NCI-H1105 (cell line): ENCODE measurements around the gene GPR176.

ENCODE experiments used
- DNase-seq: peaks from one replicate; lab custom pipeline; 2025; lab: John Stamatoyannopoulos, UW

The GPR176 gene

GRCh38 chr15:39804026-39804425 lies 116.0 kb downstream of the GPR176 start:
- no peak for DNase-seq

GRCh38 chr15:39803016-39803415 lies 117.0 kb downstream of the GPR176 start:
- no peak for DNase-seq

GRCh38 chr15:39801641-39802309 lies 118.3 kb downstream of the GPR176 start:
- DNase-seq: no peak

- DNase-seq: no peak
These were observed 120.5 kb downstream of the GPR176 start for GRCh38 chr15:39799552-39800011.

- no peak for DNase-seq
These were observed 121.7 kb downstream of the GPR176 start for GRCh38 chr15:39798382-39798781.

GRCh38 chr15:39797407-39797806 lies 122.7 kb downstream of the GPR176 start:
- DNase-seq: no peak

GRCh38 chr15:39796601-39797000 lies 123.5 kb downstream of the GPR176 start:
- no peak for DNase-seq

- no peak for DNase-seq
These were observed 124.6 kb downstream of the GPR176 start for GRCh38 chr15:39795486-39795885.

GRCh38 chr15:39794954-39795353 lies 125.1 kb downstream of the GPR176 start:
- no peak for DNase-seq

- no peak for DNase-seq
These were observed 126.1 kb downstream of the GPR176 start for GRCh38 chr15:39793923-39794322.

- DNase-seq: no peak
These were observed 127.2 kb downstream of the GPR176 start for GRCh38 chr15:39792844-39793335.

- DNase-seq: no peak
These were observed 127.8 kb downstream of the GPR176 start for GRCh38 chr15:39792025-39792843.

GRCh38 chr15:39789736-39790135 lies 130.3 kb downstream of the GPR176 start:
- DNase-seq: no peak

GRCh38 chr15:39788800-39789565 lies 131.1 kb downstream of the GPR176 start:
- DNase-seq: no peak

- DNase-seq: no peak
These were observed 132.0 kb downstream of the GPR176 start for GRCh38 chr15:39788108-39788507.

GRCh38 chr15:39787479-39787878 lies 132.6 kb downstream of the GPR176 start:
- no peak for DNase-seq

- DNase-seq: peak; percentile 27
These were observed 133.5 kb downstream of the GPR176 start for GRCh38 chr15:39786447-39787056.

GRCh38 chr15:39785841-39786240 lies 134.2 kb downstream of the GPR176 start:
- no peak for DNase-seq

- peak; percentile 49 for DNase-seq
These were observed 134.9 kb downstream of the GPR176 start for GRCh38 chr15:39785139-39785538.

GRCh38 chr15:39784638-39785037 lies 135.4 kb downstream of the GPR176 start:
- no peak for DNase-seq

GRCh38 chr15:39784125-39784524 lies 135.9 kb downstream of the GPR176 start:
- DNase-seq: no peak

- DNase-seq: no peak
These were observed 136.7 kb downstream of the GPR176 start for GRCh38 chr15:39783244-39783820.
